ENCODE measurements around the gene DBP. TPM values are rescaled to one million over a fixed set of nuclear protein-coding genes. Genes with fewer than 3 reads are reported as not detected.
A peak's percentile ranks its signal among the peaks of the same experiment; 100 is the strongest.

Gene DBP
- total RNA-seq, 1 experiment from 2014 or later: 14.2 TPM

DNA sequence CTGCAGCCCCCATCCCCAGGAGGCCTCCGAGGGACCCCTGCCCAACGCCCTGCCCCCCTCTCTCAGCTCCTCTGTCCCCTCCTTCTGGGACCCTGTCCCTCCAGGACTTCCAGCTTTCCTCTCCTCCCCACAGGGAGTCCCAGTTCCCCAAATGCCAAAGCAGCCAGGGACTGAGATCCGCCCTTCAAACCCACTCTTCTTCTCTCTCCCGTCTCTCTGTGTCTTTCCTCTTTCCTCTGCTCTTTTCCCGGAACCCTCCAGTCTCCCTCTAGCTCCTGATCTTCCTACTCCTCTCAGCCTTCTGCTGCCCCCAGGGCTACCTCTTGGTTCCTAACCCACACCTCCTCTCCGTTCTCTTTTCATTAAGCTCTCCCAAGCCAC, 8.4 kb upstream of the DBP start:
- intact Hi-C loops (cut with micrococcal nuclease; ENCODE audit: unreplicated experiment): loop anchor here (5.0 to 10.0 kb wide), 4 partner anchors 67 to 319 kb away; partner anchors contain the start of genes FTL and HSD17B14
- ChIA-PET CTCF (interaction anchor here (0.6 to 1.8 kb wide), 5 partner anchors 69 to 325 kb away, joined by 3 to 8 read pairs (median 4); no protein-coding TSS in a partner anchor), POLR2A (ENCODE audit: low non-redundant PET) (no interaction called here)
- TSS peak; percentile 96 for BruUV-seq (replicated peaks)
- DNase-seq (ENCODE audit: low spot score): peak; percentile 80
- TF ChIP-seq EZH2 (IDR thresholded peaks at IDR 0.05; ENCODE audit: borderline replicate concordance, low read depth, low read length, poor library complexity, severe bottlenecking): no peak
- TF ChIP-seq, protein P1, sequence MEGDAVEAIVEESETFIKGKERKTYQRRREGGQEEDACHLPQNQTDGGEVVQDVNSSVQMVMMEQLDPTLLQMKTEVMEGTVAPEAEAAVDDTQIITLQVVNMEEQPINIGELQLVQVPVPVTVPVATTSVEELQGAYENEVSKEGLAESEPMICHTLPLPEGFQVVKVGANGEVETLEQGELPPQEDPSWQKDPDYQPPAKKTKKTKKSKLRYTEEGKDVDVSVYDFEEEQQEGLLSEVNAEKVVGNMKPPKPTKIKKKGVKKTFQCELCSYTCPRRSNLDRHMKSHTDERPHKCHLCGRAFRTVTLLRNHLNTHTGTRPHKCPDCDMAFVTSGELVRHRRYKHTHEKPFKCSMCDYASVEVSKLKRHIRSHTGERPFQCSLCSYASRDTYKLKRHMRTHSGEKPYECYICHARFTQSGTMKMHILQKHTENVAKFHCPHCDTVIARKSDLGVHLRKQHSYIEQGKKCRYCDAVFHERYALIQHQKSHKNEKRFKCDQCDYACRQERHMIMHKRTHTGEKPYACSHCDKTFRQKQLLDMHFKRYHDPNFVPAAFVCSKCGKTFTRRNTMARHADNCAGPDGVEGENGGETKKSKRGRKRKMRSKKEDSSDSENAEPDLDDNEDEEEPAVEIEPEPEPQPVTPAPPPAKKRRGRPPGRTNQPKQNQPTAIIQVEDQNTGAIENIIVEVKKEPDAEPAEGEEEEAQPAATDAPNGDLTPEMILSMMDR (conservative IDR thresholded peaks at IDR 0.05; ENCODE audit: low read depth, low read length): no peak
- Histone ChIP-seq H3K27ac (ENCODE audit: low read depth, low read length, poor library complexity, severe bottlenecking) (peak overlapping the region; percentile 77), H3K36me3 (ENCODE audit: insufficient read depth, low read length, poor library complexity, severe bottlenecking) (no peaks in the 10 kb centered on the region), H3K4me1 (ENCODE audit: insufficient read depth, low read length, poor library complexity, severe bottlenecking) (peaks cover 26% of the 10 kb centered on the region), H3K9me3 (ENCODE audit: low read depth, low read length, poor library complexity, severe bottlenecking) (no peaks in the 10 kb centered on the region), H3K4me3 (ENCODE audit: low read depth, low read length, poor library complexity, severe bottlenecking) (peak overlapping the region; percentile 62), H3K27me3 (replicated peaks; ENCODE audit: insufficient read depth, low read depth, low read length, poor library complexity) (no peaks in the 10 kb centered on the region)

DNA sequence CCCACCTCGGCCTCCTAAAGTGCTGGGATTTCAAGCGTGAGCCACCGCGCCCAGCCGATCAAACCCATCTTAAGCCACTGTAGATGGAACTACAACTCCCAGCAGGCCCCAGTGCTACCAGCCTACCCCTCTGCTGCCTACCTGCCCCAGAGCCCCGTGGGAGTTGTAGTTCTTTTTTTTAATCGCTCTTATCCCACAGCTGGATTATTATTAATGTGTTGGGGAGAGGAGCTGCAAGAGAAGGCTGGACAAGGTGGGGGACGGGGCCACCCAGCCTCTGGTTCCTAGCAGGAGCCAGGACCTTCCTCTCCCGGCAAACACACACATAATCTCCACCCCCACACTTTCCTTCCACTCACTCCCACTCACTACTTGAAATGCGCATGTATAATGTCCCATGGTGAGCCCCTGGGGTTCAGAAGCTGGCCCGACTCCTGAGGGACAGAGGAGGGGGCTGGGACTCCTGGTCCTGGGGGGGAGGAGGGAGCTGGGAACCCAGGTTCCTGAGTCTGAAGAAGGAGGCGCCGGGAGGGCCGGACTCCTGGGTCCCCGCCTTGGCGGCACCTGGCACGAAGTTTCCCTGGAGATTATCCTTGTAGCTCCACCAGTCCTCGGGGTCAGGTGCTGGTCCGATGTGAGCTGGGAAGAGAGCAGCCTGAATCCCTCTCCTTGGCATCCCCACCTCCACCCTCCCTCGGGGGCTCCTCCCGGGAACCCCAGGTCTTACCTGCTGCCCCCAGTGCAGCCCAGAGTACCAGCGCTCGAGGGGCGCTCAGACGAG, 7.8 kb upstream of the DBP start:
- H3K9me3 ChIP-seq (ENCODE audit: low read depth, low read length, poor library complexity, severe bottlenecking): no peaks in the 10 kb centered on the region
- POLR2A ChIA-PET (ENCODE audit: low non-redundant PET): no interaction called here
- peaks cover 26% of the 10 kb centered on the region for H3K4me1 ChIP-seq (ENCODE audit: insufficient read depth, low read length, poor library complexity, severe bottlenecking)
- no peaks in the 10 kb centered on the region for H3K27me3 ChIP-seq (replicated peaks; ENCODE audit: insufficient read depth, low read depth, low read length, poor library complexity)
- TF ChIP-seq, protein P1 (conservative IDR thresholded peaks at IDR 0.05; ENCODE audit: low read depth, low read length): no peak
- no peak for TF ChIP-seq EZH2 (IDR thresholded peaks at IDR 0.05; ENCODE audit: borderline replicate concordance, low read depth, low read length, poor library complexity, severe bottlenecking)
- peak overlapping the region; percentile 62 for H3K4me3 ChIP-seq (ENCODE audit: low read depth, low read length, poor library complexity, severe bottlenecking)
- CTCF ChIA-PET: interaction anchor here (0.6 to 1.8 kb wide), 4 partner anchors 69 to 325 kb away, joined by 3 to 8 read pairs (median 6); no protein-coding TSS in a partner anchor
- BruUV-seq (replicated peaks): no TSS peak
- H3K36me3 ChIP-seq (ENCODE audit: insufficient read depth, low read length, poor library complexity, severe bottlenecking): no peaks in the 10 kb centered on the region
- intact Hi-C loops (cut with micrococcal nuclease; ENCODE audit: unreplicated experiment): loop anchor here (5.0 to 10.0 kb wide), 4 partner anchors 67 to 320 kb away; partner anchors contain the start of genes FTL and HSD17B14
- H3K27ac ChIP-seq (ENCODE audit: low read depth, low read length, poor library complexity, severe bottlenecking): peak overlapping the region; percentile 77
- DNase-seq (ENCODE audit: low spot score): peak; percentile 95

DNA sequence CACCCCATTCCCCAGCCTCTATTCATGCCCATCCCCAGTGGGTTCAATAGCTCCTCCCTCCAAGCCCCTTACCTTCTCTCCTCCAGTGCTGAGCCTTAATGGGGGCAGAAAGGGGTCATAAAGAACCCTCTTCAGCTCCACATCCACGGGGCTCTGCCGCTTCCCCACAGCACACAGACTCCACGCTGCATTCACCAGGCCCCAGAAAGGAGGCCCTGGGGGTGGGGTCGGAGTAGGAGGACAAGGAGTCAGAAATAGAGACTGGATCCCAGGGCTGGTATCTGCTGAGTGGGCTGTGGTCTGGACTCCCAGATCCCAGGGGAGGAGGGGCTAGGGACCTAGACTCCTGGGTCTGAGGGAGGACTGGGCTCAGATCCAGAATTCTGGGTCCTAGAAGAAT, 7.2 kb upstream of the DBP start:
- H3K27me3 ChIP-seq (replicated peaks; ENCODE audit: insufficient read depth, low read depth, low read length, poor library complexity): no peaks in the 10 kb centered on the region
- ChIA-PET POLR2A (ENCODE audit: low non-redundant PET) (no interaction called here), CTCF (no interaction called here)
- no peak for DNase-seq (ENCODE audit: low spot score)
- peak overlapping the region; percentile 62 for H3K4me3 ChIP-seq (ENCODE audit: low read depth, low read length, poor library complexity, severe bottlenecking)
- H3K9me3 ChIP-seq (ENCODE audit: low read depth, low read length, poor library complexity, severe bottlenecking): no peaks in the 10 kb centered on the region
- peak overlapping the region; percentile 77 for H3K27ac ChIP-seq (ENCODE audit: low read depth, low read length, poor library complexity, severe bottlenecking)
- intact Hi-C loops (cut with micrococcal nuclease; ENCODE audit: unreplicated experiment): loop anchor here (10.0 kb wide), 1 partner anchor 320 kb away; the partner anchor contains the start of gene FTL
- peaks cover 26% of the 10 kb centered on the region for H3K4me1 ChIP-seq (ENCODE audit: insufficient read depth, low read length, poor library complexity, severe bottlenecking)
- H3K36me3 ChIP-seq (ENCODE audit: insufficient read depth, low read length, poor library complexity, severe bottlenecking): no peaks in the 10 kb centered on the region
- BruUV-seq (replicated peaks): no TSS peak
- TF ChIP-seq, protein P1 (conservative IDR thresholded peaks at IDR 0.05; ENCODE audit: low read depth, low read length): no peak
- TF ChIP-seq EZH2 (IDR thresholded peaks at IDR 0.05; ENCODE audit: borderline replicate concordance, low read depth, low read length, poor library complexity, severe bottlenecking): no peak

All from A673 (cell line).